Neural cell (in vitro differentiated cells): ENCODE data around the gene PAPPA2.
A peak's percentile ranks its signal among the peaks of the same experiment; 100 is the strongest.

Experiments used
- EZH2 ChIP-seq: fragments of 200-600, 300-800 bp; shearing (Covaris generic), sonication (generic); IDR thresholded peaks from 2 replicates; pipeline ENCODE4 v1.6.1; 2014; ENCODE audit warnings: antibody characterized with exemption, low read length, borderline replicate concordance, mild to moderate bottlenecking; ENCODE audit not compliant: insufficient read depth, poor library complexity, severe bottlenecking
- POLR2AphosphoS5 ChIP-seq: IDR thresholded peaks from 2 replicates; pipeline ENCODE4 v1.6.1; 2012
- SMC3 ChIP-seq: fragments of 450-650 bp; conservative IDR thresholded peaks from 2 replicates; pipeline ENCODE4 v1.6.1; 2014; ENCODE audit warnings: antibody characterized with exemption, mild to moderate bottlenecking, moderate library complexity; ENCODE audit not compliant: poor library complexity
- TF ChIP-seq, protein P1 (sequence below): fragments of 450-650 bp; IDR thresholded peaks from 2 replicates; pipeline ENCODE4 v1.5.1; 2014; ENCODE audit warnings: antibody characterized with exemption, mild to moderate bottlenecking, moderate library complexity; ENCODE audit not compliant: poor library complexity, severe bottlenecking

DNA sequence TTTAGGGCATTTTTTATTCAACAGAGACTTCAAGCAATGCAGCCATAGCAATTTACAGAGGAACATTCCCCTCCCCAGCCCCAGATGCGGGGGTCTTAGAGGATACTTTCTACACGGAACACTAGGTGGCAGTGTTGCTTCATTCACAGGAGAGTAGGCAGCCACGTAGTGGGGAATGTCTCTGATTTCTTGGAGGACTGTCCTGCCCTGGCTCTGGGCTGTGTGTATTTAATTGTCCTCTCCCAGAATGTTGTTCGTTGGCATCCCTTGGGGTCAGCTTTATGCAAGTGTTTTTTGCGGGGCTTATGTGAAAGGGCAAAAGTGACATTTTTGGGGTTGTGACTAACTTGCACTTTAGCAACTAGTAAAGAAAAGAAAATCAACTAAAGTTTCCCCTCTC lies 96.9 kb downstream of the PAPPA2 start:
- TF ChIP-seq, protein P1, sequence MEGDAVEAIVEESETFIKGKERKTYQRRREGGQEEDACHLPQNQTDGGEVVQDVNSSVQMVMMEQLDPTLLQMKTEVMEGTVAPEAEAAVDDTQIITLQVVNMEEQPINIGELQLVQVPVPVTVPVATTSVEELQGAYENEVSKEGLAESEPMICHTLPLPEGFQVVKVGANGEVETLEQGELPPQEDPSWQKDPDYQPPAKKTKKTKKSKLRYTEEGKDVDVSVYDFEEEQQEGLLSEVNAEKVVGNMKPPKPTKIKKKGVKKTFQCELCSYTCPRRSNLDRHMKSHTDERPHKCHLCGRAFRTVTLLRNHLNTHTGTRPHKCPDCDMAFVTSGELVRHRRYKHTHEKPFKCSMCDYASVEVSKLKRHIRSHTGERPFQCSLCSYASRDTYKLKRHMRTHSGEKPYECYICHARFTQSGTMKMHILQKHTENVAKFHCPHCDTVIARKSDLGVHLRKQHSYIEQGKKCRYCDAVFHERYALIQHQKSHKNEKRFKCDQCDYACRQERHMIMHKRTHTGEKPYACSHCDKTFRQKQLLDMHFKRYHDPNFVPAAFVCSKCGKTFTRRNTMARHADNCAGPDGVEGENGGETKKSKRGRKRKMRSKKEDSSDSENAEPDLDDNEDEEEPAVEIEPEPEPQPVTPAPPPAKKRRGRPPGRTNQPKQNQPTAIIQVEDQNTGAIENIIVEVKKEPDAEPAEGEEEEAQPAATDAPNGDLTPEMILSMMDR: peak; percentile 95
- peak; percentile 95 for TF ChIP-seq SMC3
- no peak for TF ChIP-seq POLR2AphosphoS5
- no peak for TF ChIP-seq EZH2
